HG03064 (cell line): ENCODE data around the gene BAHCC1.

Source experiments
- ATAC-seq: cut with Tn5 transposase; IDR thresholded peaks from one replicate; pipeline ENCODE4 v1.9.1; 2021; ENCODE audit warnings: low read depth; ENCODE audit not compliant: unreplicated experiment

BAHCC1 gene

GRCh38 chr17:81437191-81437651, 42.0 kb downstream of the BAHCC1 start:
- no peak for ATAC-seq

- no peak for ATAC-seq
These were observed 42.9 kb downstream of the BAHCC1 start for GRCh38 chr17:81438007-81438659.

- no peak for ATAC-seq
These were observed 43.4 kb downstream of the BAHCC1 start for GRCh38 chr17:81438688-81439087.

DNA sequence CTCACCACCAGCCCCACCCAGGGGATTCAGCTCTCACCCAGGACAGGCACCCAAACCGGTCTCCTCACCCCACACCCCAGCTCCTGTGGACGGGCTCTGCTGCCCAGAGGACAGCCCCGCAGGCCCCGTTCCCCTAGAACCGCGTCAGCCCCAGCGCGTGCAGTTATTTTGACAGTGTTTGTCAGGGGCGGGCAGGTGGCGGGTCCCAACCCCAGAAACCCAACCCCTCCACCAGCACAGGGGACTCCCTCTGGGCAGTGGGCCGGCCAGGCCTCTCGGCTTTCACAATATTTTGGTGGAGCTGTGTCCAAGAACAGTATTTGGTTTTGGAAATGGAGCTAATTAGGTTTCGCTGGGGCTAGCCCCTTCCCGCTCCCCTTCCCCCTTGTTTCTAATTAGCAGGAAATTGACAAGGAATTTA, 44.8 kb downstream of the BAHCC1 start:
- ATAC-seq, result no peak

DNA sequence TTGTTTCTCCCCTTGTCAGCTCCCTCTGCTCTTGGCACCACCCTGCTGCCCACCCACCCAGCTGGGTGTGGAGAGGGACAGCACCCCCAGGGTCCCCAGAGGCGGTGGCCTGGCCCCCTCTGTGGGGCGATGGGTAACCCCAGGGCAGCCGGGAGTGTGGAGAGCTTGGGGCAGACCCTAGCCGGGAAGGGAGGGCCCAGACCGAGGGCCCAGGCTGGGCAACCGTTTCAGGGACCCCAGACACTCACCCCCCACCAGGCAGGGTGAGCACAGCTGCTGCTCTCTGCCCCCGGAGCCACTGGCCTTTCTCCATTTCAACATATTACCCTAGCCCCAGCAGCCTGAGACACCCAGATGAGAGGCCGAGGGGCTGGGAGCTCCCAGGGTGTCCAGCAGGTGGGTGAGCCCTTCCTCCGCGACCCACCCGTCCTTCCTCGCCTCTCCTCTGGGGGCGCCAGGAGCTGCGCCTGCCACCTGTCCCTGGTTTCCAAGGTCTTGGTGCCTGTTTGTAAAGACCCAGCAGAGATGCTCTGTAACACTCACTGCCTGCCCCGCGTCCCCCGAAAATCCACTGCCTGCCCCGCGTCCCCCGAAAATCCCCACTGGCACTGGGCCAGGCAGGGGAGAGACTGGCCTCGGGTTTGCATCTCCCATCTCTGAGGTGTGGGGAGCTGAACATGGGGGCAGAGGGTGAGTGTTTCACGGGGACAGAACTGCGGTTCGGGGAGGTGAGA, 45.4 kb downstream of the BAHCC1 start:
- ATAC-seq, result no peak

DNA sequence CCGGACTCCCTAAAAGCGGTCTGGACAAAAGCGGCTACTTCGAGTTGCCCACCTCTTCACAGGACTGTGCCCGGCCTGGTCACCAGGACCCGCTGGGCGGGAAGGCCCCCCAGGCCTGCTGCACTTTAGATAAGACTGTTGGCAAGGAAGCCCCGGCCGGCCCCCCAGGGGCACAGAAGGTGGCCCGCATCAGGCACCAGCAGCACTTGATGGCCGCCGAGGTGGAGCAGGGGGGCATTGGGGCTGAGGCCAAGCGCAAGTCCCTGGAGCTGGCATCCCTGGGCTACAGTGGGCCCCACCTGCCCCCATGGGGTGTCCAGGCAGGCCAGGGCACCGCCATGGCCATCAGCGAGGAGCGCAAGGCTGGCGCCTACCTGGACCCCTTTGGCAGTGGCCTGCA, 47.5 kb downstream of the BAHCC1 start:
- no peak for ATAC-seq

DNA sequence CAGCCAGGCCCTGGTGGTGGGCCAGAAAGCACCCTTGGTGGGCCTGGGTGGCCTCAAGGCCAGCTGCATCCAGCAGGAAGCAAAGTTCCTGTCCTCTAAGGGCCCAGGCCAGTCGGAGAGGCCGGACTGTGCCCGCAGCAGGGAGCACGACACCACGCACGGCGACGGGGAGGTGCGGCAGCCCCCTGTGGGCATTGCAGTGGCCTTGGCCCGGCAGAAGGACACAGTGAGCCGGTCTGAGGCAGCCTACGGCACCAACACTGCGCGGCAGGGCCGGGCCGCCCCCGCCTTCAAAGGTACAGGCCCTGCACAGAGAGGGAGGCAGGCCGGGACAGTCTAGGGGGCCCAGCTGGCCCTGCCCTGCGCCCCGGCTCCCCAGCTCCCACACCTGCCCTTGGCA, 48.0 kb downstream of the BAHCC1 start:
- ATAC-seq, result no peak

DNA sequence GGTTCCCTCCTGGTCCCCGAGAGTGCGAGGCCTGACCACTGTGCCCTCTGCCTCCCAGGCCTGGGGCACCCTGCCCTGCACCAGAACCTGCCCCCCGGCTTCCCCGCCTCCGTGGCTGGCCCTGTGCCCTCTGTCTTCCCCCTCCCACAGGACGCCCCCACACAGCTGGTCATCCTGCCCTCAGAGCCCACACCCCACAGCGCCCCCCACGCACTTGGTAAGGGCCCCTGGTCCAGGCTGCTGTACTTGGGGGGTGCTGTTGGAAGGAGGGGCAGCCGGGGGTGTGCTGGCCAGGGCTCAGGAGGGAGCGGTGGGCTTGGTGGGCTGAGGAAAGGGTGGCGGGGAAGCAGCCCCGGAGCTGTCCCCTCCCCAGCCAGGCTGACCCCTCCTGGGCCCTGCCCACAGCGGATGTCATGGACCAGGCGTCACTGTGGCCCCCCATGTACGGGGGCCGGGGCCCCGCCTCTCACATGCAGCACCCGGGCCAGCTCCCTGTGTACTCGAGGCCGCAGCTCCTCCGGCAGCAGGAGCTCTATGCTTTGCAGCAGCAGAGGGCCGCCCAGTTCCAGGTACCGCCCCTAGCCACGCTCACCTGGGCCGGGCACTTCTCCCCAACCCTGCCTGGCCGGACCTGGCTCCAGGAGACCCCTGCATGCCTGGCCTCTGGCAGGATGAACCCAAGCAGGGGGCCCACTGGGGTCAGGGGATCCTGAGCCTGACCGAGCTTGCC, 49.5 kb downstream of the BAHCC1 start:
- no peak for ATAC-seq

- ATAC-seq, result no peak
These were observed 50.6 kb downstream of the BAHCC1 start for GRCh38 chr17:81445642-81446503.

DNA sequence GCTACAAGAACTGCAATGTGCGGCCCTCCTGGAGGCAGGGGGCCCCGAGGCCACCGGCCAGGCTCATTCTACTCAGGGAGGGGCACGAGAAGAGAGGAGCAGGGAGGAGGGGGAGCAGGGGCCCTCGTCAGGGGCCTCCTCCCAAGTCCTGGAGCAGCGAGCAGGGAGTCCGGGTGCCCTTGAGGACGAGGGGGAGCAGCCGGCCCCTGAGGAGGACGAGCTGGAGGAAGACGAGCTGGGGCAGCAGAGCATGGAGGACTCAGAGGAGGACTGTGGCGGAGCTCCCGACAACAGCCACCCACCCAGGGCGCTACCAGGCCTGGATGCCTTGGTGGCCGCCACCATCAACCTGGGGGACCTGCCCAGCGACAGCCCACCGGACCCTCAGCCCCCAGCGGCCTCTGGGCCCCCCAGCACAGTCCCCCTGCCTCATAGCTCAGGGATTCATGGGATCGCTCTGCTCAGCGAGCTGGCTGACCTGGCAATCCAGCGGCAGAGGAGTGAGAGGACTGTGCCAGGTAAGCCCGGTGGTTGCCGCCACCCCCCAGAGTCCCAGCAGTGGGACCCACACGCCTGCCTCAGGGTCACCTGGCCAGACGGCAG, 52.2 kb downstream of the BAHCC1 start:
- no peak for ATAC-seq

DNA sequence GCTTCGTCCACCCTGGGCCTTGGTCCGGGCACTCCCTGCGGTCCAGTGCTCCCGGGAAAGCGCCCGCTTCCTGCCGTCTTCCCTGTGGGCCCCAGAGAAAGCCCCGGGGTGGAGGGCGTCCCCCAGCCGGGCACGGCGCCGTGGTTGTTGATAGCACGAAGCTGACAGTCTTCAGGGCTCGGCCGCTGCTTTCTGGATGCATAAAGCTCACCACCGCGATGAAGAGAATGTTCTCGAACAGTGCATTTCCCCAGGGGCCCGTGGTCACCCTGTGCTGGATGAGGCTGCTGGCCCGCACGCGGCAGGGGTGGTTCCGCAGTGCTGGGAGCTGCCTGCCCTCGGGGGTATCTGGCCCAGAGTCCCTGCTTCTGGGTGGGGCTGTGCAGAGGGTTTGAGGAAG, 53.2 kb downstream of the BAHCC1 start:
- ATAC-seq, result no peak

- no peak for ATAC-seq
These were observed 53.7 kb downstream of the BAHCC1 start for GRCh38 chr17:81448950-81449349.

GRCh38 chr17:81449351-81449750, 54.1 kb downstream of the BAHCC1 start:
- ATAC-seq, result no peak

DNA sequence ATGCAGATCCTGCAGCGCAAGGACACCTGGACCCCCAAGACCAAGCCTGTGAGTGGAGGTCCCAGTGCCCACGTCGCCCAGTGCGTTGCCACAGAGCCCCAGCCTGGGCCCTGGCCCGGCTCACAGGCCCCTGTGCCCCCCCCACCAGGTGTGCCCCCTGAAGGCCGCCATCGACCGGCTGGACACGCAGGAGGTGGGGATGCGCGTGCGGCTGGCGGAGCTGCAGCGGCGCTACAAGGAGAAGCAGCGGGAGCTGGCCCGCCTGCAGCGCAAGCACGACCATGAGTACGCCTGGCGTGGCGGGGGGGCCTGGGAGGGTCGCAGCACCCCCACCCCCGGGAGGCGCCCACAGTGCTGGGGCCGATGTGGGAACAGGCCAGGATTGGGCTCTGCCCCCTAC, 56.6 kb downstream of the BAHCC1 start:
- no peak for ATAC-seq

GRCh38 chr17:81452551-81452950, 57.3 kb downstream of the BAHCC1 start:
- no peak for ATAC-seq

DNA sequence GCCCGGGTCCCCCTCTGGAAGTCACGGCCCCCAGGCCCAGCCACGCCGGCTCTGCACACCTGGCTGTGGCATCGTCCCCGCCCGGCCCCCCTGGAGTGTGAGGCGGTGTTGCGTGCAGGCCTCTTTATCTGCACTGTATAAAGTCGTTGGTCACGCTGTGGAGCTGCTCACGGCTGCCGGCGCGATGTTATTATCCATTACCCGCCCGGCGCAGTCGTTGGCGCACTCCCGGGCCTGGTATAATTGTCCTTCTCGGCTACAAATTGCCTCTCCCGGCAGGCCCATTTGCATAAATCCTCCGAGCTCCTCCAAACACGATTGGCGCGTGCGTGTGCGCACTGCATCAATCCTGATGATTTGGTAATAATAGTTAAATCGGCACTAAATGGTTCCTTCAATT, 57.8 kb downstream of the BAHCC1 start:
- ATAC-seq, result no peak

GRCh38 chr17:81453712-81454111, 58.5 kb downstream of the BAHCC1 start:
- no peak for ATAC-seq

GRCh38 chr17:81454473-81454872, 59.2 kb downstream of the BAHCC1 start:
- no peak for ATAC-seq

GRCh38 chr17:81455387-81455786, 60.1 kb downstream of the BAHCC1 start:
- ATAC-seq, result no peak

DNA sequence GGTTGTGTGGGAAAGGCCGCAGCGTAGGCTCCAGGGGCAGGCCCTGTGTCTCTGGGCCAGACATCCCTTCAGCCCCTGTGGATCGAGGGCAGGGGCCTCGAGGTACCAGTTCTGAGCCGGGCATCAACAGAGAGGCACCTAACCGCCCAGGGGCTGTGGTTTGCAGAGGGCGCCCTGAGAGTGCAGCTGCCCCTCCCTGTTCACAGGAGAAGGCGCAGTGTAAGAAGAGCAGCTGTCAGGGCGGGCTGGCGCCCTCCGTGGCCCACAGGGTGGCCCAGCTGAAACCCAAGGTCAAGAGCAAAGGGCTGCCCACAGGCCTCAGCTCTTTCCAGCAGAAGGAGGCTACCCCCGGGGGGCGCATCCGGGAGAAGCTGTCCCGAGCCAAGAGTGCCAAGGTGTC, 60.8 kb downstream of the BAHCC1 start:
- ATAC-seq, result no peak
